ENCODE results near the gene NDUFS4. TPM values are rescaled to one million over a fixed set of nuclear protein-coding genes. Genes with fewer than 3 reads are reported as not detected.

The NDUFS4 gene
- total and polyA plus RNA-seq, 9 of the 15 experiments (the other 6 are each of a cell fraction or from before 2014, with no cell fraction given), result 68.7 to 313 (median 113) TPM

DNA sequence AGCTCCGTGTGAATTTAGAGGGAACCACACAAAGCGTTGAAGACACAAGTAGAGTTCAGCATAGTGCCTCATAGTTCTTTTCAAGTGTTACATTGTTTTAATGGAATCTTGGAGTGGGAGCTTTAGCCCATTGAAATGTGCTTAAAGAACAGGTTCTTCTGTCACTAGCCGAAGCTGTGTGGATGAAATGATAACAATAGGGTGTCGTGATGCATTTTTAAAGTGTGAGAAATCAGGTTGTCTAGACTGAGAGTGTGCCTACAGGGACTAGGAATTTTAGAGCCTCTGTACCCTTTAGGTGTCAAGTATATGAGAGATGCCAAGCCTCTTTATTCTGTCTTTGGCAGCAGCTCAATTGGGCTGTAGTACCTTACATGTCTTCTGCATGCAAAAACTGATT, 83.0 kb downstream of the NDUFS4 start:
- H4K20me1 ChIP-seq (replicated peaks; ENCODE audit: control insufficient read depth, insufficient read depth, low read length), result no peaks in the 10 kb centered on the region
- H3K9me1 ChIP-seq (ENCODE audit: control insufficient read depth, insufficient read depth, low read length), result no peaks in the 10 kb centered on the region
- H3K4me2 ChIP-seq (ENCODE audit: insufficient read depth, low read length), result no peak overlapping the region
- CTCF ChIA-PET (ENCODE audit: low intra/inter-chr PET ratio), result no interaction called here
- no TSS peak for BruUV-seq (replicated peaks)
- intact Hi-C loops (cut with micrococcal nuclease), result no loop called here
- DNase-seq (ENCODE audit: extremely low read depth in 1 of 4, low spot score in 3 of 4), result no peak
- 73% methylated on average over 4 of the region's 4 CpGs for WGBS (ENCODE audit: insufficient coverage, low coverage, missing lambda C conversion rate)
- no peak for ATAC-seq
- H3K27ac ChIP-seq (ENCODE audit: extremely low read depth, low read depth, low read length), result no peak overlapping the region
- FAIRE-seq, result no peak
- no peak overlapping the region for H2AFZ ChIP-seq (ENCODE audit: low read depth, low read length)
- H3K27me3 ChIP-seq (ENCODE audit: control insufficient read depth in 2 of 2, insufficient read depth in 2 of 2, low read length in 2 of 2), result no peaks in the 10 kb centered on the region
- no peak overlapping the region for H3K9ac ChIP-seq (ENCODE audit: insufficient read depth in 1 of 2, low read depth in 2 of 2, low read length in 2 of 2)
- TF ChIP-seq MYNN (IDR thresholded peaks at IDR 0.05) (no peak), MYNN (CRISPR knock-in tag; IDR thresholded peaks at IDR 0.05) (no peak), CREM (IDR thresholded peaks at IDR 0.05; ENCODE audit: low read depth) (no peak), HDGF (IDR thresholded peaks at IDR 0.05) (no peak), RBM25 (IDR thresholded peaks at IDR 0.05; ENCODE audit: low read depth, low read length, severe bottlenecking) (no peak), ZFPM2 (CRISPR knock-in tag; IDR thresholded peaks at IDR 0.05) (no peak)
- TF ChIP-seq, protein P1, sequence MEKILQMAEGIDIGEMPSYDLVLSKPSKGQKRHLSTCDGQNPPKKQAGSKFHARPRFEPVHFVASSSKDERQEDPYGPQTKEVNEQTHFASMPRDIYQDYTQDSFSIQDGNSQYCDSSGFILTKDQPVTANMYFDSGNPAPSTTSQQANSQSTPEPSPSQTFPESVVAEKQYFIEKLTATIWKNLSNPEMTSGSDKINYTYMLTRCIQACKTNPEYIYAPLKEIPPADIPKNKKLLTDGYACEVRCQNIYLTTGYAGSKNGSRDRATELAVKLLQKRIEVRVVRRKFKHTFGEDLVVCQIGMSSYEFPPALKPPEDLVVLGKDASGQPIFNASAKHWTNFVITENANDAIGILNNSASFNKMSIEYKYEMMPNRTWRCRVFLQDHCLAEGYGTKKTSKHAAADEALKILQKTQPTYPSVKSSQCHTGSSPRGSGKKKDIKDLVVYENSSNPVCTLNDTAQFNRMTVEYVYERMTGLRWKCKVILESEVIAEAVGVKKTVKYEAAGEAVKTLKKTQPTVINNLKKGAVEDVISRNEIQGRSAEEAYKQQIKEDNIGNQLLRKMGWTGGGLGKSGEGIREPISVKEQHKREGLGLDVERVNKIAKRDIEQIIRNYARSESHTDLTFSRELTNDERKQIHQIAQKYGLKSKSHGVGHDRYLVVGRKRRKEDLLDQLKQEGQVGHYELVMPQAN (IDR thresholded peaks at IDR 0.05; ENCODE audit: borderline replicate concordance), result no peak
- TF ChIP-seq, protein P2, sequence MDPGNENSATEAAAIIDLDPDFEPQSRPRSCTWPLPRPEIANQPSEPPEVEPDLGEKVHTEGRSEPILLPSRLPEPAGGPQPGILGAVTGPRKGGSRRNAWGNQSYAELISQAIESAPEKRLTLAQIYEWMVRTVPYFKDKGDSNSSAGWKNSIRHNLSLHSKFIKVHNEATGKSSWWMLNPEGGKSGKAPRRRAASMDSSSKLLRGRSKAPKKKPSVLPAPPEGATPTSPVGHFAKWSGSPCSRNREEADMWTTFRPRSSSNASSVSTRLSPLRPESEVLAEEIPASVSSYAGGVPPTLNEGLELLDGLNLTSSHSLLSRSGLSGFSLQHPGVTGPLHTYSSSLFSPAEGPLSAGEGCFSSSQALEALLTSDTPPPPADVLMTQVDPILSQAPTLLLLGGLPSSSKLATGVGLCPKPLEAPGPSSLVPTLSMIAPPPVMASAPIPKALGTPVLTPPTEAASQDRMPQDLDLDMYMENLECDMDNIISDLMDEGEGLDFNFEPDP (CRISPR knock-in tag; IDR thresholded peaks at IDR 0.05), result no peak
- TF ChIP-seq, protein P3, sequence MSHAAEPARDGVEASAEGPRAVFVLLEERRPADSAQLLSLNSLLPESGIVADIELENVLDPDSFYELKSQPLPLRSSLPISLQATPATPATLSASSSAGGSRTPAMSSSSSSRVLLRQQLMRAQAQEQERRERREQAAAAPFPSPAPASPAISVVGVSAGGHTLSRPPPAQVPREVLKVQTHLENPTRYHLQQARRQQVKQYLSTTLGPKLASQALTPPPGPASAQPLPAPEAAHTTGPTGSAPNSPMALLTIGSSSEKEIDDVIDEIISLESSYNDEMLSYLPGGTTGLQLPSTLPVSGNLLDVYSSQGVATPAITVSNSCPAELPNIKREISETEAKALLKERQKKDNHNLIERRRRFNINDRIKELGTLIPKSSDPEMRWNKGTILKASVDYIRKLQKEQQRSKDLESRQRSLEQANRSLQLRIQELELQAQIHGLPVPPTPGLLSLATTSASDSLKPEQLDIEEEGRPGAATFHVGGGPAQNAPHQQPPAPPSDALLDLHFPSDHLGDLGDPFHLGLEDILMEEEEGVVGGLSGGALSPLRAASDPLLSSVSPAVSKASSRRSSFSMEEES (CRISPR knock-in tag; IDR thresholded peaks at IDR 0.05), result no peak
- TF ChIP-seq, protein P4, sequence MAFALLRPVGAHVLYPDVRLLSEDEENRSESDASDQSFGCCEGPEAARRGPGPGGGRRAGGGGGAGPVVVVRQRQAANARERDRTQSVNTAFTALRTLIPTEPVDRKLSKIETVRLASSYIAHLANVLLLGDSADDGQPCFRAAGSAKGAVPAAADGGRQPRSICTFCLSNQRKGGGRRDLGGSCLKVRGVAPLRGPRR (CRISPR knock-in tag; IDR thresholded peaks at IDR 0.05), result no peak
- TF ChIP-seq, protein P5, sequence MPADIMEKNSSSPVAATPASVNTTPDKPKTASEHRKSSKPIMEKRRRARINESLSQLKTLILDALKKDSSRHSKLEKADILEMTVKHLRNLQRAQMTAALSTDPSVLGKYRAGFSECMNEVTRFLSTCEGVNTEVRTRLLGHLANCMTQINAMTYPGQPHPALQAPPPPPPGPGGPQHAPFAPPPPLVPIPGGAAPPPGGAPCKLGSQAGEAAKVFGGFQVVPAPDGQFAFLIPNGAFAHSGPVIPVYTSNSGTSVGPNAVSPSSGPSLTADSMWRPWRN (IDR thresholded peaks at IDR 0.05; ENCODE audit: low read depth), result no peak
- no peaks in the 10 kb centered on the region for H3K79me2 ChIP-seq (ENCODE audit: control insufficient read depth, insufficient read depth, low read length)
- no peaks in the 10 kb centered on the region for H3K9me3 ChIP-seq (replicated peaks; ENCODE audit: control insufficient read depth, insufficient read depth, low read depth, low read length)
- POLR2A ChIA-PET, result no interaction called here
- no peak overlapping the region for H3K4me3 ChIP-seq
- peaks cover 5% of the 10 kb centered on the region; the same call in 1 of the 3 replicates for H3K36me3 ChIP-seq (ENCODE audit: control insufficient read depth, insufficient read depth, low read length)
- in situ Hi-C loops (cut with MboI), result no loop called here
- H3K4me1 ChIP-seq (replicated peaks in 1 of 2; ENCODE audit: control insufficient read depth in 2 of 2, insufficient read depth in 2 of 2, low read length in 2 of 2), result no peaks in the 10 kb centered on the region
